Activated CD4-positive, alpha-beta T cell treated with anti-CD3 and anti-CD28 coated beads, Interleukin-2, amount 50 U/mL, for 16 hours (primary cell): ENCODE measurements around the gene ADCY5.

Experiments
- DNase-seq: peaks from one replicate; pipeline ENCODE4 v3.0.0-alpha.2; 2020

Gene ADCY5

DNA sequence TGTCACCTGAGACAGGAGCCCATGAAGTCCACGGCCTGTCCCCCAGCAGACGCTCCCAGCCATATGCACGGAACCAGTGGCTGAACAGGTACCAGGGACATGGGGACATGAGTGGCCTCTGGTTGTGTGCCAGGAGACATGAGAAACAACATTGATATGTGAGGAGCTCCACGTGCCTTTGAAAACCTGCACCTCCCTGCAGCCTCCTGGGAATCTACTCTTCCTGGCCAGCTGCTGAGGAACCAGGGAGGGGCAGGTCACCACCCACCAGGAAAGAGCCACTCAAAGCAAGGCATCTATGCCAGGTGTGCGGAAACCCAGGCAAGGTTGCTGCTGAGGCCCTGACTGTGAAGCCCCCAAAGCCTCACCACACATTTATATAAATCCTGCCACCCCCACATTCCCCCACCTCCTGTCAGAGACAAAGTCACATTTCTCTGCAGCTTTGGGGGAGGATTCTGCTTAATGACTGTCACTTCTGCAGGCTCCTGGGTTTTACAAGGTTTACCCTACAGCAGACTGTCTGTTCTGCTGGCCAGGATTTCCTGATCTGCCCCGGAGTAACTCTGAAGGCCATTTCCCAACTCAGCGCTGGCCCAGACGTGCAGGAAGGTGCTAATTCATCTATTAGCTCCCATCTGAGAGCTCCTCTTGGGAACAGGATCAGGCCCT lies 110.8 kb downstream of the ADCY5 start:
- DNase-seq: no peak

GRCh38 chr3:123337226-123337625 lies 111.7 kb downstream of the ADCY5 start:
- no peak for DNase-seq

DNA sequence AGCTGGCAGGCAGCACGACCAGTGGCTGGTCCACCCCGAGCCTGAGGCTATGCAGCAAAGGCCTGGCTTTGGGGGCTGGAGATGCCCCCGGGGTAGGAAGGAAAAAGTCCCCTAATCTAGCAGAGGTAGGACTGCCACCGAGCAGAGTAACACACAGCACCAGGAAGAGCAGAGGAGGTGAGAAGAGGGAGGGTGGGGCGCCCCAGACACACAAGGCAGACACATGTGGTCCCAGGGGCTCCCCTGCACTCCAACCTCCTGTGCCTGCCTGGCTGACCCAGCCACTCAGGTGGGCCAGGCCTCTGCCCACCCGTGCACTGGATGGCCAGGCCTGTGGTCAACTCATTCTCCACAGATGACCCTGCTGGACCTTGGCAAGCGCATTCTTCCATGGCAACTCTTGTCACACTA lies 112.4 kb downstream of the ADCY5 start:
- DNase-seq: no peak

DNA sequence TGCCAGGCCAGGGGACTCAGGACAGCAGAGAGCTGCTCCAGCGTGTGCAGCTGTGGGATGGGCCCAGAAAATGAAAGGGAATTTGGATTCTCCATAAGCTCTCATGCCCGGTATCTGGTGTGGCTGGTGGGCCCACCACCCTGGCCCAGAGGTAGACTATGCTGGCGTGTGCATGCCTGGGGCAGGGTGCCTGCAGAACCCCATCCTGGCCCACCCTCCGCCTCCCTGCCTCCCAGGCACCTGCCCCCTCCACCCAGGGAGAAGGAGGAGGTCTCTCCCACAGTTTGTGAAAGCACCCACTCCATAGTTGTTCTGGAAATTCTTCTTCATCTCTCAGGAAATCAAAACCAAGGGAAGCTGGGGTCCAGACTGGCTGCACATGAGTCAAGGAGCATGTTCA lies 112.9 kb downstream of the ADCY5 start:
- DNase-seq: no peak

DNA sequence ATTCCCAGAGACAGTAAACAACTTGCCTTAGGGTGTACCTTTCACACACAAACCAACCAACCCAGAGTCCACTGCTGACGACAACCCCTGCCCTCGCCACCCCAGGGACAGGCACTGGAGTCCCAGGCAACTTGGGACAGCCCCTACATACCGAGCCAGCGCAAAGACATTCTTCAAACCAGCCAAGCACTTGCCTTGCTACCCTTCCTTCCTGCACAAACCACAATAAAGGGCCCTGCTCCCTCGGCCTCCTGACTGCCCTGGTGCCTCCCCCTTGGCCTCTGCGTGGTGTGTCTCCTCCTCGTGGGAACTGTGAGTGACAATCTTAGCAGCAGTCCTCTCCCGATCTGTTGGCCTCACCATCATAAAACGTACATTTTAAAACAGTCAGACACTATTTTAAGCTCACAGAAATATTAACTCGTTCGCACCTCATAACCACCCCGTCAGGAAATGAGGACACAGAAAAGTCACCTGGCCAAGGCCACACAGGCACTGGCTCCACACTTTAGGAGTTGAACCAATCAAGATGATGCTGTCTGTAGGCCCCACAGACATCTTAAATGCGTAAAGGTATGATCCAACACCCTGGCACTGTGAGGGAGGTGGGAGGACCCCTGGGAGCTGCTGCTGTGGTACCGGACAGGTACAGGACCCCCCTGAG lies 113.8 kb downstream of the ADCY5 start:
- no peak for DNase-seq

GRCh38 chr3:123334056-123334455 lies 114.8 kb downstream of the ADCY5 start:
- DNase-seq: no peak

GRCh38 chr3:123333401-123333800 lies 115.5 kb downstream of the ADCY5 start:
- DNase-seq: no peak

GRCh38 chr3:123332124-123332641 lies 116.7 kb downstream of the ADCY5 start:
- no peak for DNase-seq

GRCh38 chr3:123331651-123332050 lies 117.2 kb downstream of the ADCY5 start:
- DNase-seq: no peak

DNA sequence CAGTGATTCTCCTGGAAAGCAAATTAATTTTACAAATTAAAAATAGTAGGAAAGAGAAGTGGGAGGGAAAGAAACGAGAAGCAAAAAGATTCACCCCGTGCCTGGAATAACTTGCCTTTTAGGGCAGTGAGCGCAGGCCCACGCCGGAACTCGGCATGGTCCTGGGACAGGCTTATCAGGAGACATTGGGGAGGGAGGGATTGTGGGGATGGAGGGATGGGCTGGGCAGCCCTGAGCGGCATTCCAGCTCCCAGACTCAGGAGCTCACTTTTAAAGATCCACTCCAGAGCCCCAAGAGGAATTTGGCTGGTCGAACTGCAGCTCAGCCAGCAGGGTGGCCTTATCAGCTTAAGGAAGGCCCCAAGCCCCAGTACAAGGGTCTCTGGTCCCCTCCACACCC lies 117.9 kb downstream of the ADCY5 start:
- no peak for DNase-seq

- no peak for DNase-seq
These were observed 118.4 kb downstream of the ADCY5 start for GRCh38 chr3:123330441-123330991.

DNA sequence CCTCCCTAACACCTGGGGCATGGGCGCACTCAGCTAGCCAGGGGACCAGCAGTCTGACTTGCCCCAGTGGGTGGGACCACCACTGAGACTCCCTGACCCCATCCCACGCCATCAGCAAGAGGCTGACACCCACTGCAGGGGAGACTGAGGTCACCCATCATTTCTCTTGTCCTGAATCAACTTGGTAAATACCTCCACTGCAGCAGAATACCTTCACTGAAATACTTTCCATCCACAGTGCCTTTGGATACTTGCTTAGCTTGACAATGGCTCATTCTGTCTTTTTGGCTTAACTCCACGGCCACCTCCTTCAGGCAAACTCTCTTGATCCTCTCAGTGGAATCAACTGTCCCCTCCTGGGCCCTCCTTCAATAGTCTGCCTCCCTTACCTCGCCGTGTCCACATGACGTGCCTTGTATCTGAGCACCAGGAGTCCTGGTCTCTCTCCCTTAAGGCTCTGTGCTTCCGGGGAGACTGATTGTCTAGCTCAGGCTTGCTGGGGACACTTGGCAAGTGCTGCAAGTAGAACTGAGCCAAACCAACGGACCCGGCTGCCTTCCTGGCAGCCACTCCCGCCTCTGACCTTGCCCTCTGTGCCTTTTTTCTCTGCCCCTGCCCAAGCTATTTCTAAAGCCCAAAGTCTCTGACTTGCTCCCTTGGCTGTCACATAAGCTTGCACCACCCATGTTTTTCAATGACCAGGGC lies 119.1 kb downstream of the ADCY5 start:
- no peak for DNase-seq

DNA sequence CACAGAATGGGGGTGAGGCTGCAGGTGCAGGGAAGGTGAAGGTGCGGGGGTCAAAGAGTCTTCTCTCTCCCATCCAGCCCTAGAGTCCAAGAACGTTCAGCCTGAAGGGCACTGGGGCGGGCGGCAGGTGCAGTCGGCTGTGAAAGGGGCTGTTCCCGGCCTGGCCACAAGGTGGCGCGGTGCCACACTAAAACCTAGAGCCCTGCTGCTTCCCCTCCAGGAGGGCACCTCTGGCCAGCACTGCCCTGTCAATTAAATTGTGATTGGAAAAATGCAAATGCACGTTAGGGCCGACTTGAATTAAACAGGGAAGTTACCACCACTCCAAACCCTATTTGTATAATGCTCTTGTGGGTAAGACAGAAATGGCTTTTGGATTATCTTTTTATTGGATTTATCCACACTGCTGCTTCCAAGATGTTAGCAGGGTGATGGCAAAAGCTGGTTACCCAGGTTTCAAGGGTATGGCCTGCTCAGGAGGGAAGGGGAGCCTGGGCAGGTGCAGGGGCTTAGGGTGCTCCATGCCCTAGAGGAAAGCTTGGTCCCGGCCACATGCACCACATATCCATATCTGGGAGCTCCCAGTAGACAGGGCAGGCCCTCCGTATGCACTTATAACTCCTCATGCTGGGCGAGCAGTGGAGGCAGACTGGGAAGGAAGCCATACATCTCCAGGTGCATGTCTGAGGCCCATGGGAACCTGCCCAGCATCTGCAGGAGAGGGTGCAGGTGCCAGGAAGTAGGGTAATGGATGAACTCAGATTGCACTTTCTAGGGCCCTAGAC lies 119.8 kb downstream of the ADCY5 start:
- peak; percentile 72 for DNase-seq

DNA sequence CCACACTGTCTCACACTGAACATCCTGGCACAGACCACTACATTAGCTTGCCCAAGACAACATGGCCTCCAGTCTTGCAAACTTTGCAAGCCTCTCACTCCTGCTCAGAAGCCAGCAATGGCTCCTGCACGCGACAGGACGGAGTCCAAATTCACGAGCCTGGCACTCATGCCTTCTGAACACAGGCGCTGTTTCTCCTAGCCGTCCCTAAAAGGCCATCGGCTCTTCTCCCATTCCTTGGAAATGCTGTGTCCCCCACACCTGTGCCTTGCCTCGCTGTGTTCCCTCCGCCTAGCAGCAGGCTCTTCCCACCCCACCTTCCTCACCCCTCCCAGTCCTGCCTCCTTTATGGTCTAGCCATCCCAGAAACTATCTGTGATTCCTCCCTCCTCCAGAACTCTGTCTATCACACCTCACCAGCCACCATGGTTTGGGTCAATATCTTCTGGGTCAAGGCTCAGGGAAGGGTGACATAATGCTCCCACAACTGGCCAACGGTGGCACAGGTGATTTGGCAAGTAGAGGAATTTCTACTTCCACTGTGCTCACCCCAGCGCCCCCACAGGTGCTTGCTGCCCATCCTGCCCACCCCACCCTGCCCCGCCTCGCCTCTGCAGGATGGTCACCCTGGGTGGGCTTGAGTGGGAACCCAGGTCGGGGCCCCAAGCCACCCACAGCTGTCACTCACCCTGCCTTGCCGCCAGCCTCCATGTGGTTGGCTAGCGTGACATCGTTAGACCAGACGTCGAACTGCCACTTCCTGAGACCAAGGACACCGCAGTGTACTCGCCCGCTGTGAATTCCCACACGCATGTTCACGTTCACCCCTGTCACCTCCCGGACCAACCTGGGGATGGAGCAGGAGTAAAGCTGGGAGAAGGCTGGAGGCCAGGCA lies 120.7 kb downstream of the ADCY5 start:
- no peak for DNase-seq

GRCh38 chr3:123327480-123327879 lies 121.4 kb downstream of the ADCY5 start:
- no peak for DNase-seq

GRCh38 chr3:123326531-123326930 lies 122.4 kb downstream of the ADCY5 start:
- DNase-seq: no peak

DNA sequence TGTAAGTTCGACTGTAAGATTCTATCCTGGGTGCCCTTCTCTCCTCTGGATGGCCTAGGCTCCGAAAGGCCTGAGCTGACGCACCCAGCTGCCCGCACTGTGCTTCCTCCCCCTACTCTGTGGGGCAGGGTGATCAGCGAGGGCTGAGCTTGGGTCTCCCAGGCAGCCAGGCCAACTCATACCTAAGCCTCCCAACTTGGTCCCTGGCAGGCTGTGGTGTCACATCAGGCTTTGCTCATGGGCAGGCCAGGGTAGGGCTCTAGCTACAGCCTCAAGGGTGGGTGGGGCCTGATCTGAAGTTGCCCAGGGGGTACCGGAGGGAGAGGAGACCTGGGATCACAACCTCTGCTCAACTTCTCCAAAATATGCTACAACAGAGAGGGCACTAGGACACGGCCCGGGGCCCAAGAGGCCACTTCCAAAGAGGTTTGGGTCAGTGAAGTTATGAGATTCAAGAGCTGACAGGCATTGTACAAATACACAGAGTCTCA lies 123.1 kb downstream of the ADCY5 start:
- DNase-seq: no peak

DNA sequence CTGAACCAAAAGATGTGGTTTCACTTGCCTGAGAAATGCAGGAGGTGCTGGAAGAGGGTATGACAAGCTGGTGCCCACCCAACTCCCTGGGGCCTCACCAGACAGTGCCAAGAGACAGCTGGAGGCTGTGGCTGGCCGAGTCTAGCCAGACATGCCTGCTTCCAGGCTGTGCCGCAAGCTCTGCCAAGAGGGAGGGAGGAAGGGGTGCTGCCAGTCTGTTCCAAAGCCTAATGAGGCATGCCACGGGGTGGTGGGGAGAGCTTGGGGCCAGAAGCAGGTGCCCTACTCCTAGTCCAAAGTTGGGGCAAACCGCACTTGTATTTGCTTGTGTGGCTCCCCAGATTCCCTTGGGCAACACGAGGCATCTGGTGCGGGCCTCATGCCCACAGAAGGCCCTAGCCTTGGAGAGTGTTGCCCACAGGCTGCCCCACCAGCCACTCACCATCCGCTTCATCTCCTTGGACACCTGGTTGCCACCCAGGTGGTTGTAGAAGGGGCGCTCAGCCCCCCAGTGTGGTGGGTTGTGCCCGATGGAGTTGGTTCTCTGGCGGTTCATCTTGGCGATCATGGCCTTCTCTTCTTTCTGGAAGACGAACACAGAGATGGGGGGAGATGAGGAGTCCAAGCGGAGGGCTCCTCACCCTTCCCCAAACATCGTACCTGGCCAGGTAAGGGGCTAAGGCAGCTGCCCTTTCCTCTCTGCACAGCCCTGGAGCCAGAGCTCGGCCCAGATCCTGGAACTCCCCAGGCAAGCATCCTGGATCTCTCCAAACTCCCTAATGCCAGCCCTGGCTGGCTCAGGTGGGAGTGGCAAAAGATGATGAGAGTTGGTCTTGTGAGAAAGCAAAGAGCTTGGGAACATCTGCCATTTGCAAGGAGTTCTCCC lies 123.8 kb downstream of the ADCY5 start:
- no peak for DNase-seq

DNA sequence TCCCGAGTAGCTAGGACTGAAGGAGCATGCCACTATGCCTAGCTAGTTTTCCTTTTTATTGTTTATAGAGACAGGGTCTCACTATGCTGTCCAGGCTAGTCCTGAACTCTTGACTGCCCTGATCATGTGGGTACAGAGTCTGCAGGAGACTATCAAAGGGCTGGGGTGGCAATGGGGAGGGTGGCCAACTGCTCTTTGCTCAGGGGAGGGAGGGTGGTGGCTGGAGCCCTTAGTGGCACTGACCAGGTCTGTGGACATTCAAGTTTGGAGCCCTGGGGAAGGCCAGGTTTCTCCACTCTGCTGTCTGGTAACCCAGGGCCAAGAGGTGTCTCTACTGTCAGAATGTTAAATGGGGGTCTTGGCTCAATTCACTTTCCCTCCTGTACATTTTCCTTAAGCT lies 125.1 kb downstream of the ADCY5 start:
- no peak for DNase-seq

DNA sequence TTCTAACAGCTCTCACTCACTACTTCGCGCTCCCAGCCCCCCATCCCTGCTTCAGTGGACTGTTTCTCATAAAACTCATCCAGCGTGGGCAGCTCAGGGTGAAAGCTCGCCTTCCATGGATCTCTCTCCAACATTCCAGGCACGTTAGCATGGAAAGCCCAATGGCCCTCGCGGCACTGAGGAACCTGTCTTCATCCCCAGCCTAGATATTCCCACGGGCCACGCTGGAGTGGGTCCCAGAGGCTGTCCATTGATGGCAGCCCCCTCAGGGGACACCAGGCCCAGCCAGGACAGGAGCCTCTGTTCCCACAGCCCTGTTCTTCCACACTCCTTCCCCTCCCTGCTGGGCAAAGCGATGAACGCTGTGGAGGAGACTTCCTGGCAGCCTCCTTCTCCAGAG lies 126.0 kb downstream of the ADCY5 start:
- DNase-seq: no peak

GRCh38 chr3:123321806-123322205 lies 127.1 kb downstream of the ADCY5 start:
- no peak for DNase-seq
